HG03442 (cell line): Measurements from ENCODE around the gene IPO8.
A peak's percentile ranks its signal among the peaks of the same experiment; 100 is the strongest.

ENCODE experiments used
- ATAC-seq: cut with Tn5 transposase; IDR thresholded peaks from one replicate; pipeline ENCODE4 v1.9.1; 2021; ENCODE audit warnings: mild to moderate bottlenecking, moderate library complexity; ENCODE audit not compliant: unreplicated experiment

Gene IPO8

GRCh38 chr12:30695199-30696102 lies at the start of gene IPO8:
Gene IPO8 (minus strand): TSS chr12:30695869. CDS start chr12:30695647, 222 bp downstream.
- ATAC-seq = peak; percentile 80

GRCh38 chr12:30744321-30744720 lies 48.7 kb upstream of the IPO8 start:
- no peak for ATAC-seq

- ATAC-seq = no peak
Observed at GRCh38 chr12:30740274-30740673, 44.6 kb upstream of the IPO8 start.

- ATAC-seq = no peak
Observed at GRCh38 chr12:30739020-30739419, 43.4 kb upstream of the IPO8 start.

GRCh38 chr12:30732954-30733637 lies 37.4 kb upstream of the IPO8 start:
- ATAC-seq = no peak

- no peak for ATAC-seq
Observed at GRCh38 chr12:30730011-30730410, 34.3 kb upstream of the IPO8 start.

GRCh38 chr12:30729547-30729946 lies 33.9 kb upstream of the IPO8 start:
- ATAC-seq = no peak

GRCh38 chr12:30726647-30727046 lies 31.0 kb upstream of the IPO8 start:
- no peak for ATAC-seq

- no peak for ATAC-seq
Observed at GRCh38 chr12:30725739-30726138, 30.1 kb upstream of the IPO8 start.

GRCh38 chr12:30719060-30719459 lies 23.4 kb upstream of the IPO8 start:
- no peak for ATAC-seq

GRCh38 chr12:30707613-30708342 lies 12.1 kb upstream of the IPO8 start:
- ATAC-seq = no peak

- ATAC-seq = no peak
Observed at GRCh38 chr12:30706476-30706875, 10.8 kb upstream of the IPO8 start.

- no peak for ATAC-seq
Observed at GRCh38 chr12:30701056-30701455, 5.4 kb upstream of the IPO8 start.

- ATAC-seq = no peak
Observed at GRCh38 chr12:30700216-30700900, 4.7 kb upstream of the IPO8 start.

GRCh38 chr12:30698346-30698745 lies 2.7 kb upstream of the IPO8 start:
- ATAC-seq = no peak

- no peak for ATAC-seq
Observed at GRCh38 chr12:30696943-30697342, 1.3 kb upstream of the IPO8 start.

GRCh38 chr12:30696486-30696885 lies 817 bp upstream of the IPO8 start:
- no peak for ATAC-seq

- ATAC-seq = peak; percentile 37
Observed at GRCh38 chr12:30696103-30696408, 387 bp upstream of the IPO8 start.

GRCh38 chr12:30694412-30695198 lies 1.1 kb downstream of the IPO8 start:
- ATAC-seq = peak; percentile 21

GRCh38 chr12:30692470-30692869 lies 3.2 kb downstream of the IPO8 start:
- no peak for ATAC-seq
